Activated B cell treated with CpG ODN at 0.5 μM for 24 hours (primary cell): Measurements from ENCODE around the gene MRPL17. TPM values are rescaled to one million over a fixed set of nuclear protein-coding genes. Genes with fewer than 3 reads are reported as not detected.

ENCODE experiments used
- ATAC-seq: fragments of 200-7000 bp; cut with Tn5 transposase; one replicate; pipeline ENCODE4 v1.10.0; 2021; ENCODE audit warnings: low read depth, mild to moderate bottlenecking, moderate library complexity
- CTCF ChIA-PET: fragments of 350-600 bp; sonication (Branson Sonifier 250); formaldehyde crosslinking; loops from one replicate; lab custom pipeline; 2021; ENCODE audit warnings: antibody characterized with exemption; lab: Charles Lee
- POLR2A ChIA-PET: fragments of 350-600 bp; sonication (Branson Sonifier 250); formaldehyde crosslinking; loops from one replicate; lab custom pipeline; 2021; ENCODE audit warnings: antibody characterized with exemption; lab: Charles Lee
- DNase-seq: peaks from one replicate; pipeline ENCODE4 v3.0.0; 2022
- H3K27ac Mint-ChIP-seq: one replicate; pipeline ENCODE4 v1.8.0; 2020; ENCODE audit warnings: mixed read lengths
- H3K27me3 Mint-ChIP-seq: one replicate; pipeline ENCODE4 v1.8.0; 2021; ENCODE audit warnings: mixed read lengths
- H3K36me3 Mint-ChIP-seq: one replicate; pipeline ENCODE4 v1.8.0; 2021; ENCODE audit warnings: low read depth, mixed read lengths
- H3K4me1 Mint-ChIP-seq: one replicate; pipeline ENCODE4 v1.8.0; 2021; ENCODE audit warnings: mixed read lengths
- H3K4me3 Mint-ChIP-seq: one replicate; pipeline ENCODE4 v1.8.0; 2020; ENCODE audit warnings: mild to moderate bottlenecking, mixed read lengths
- H3K9me3 Mint-ChIP-seq: one replicate; pipeline ENCODE4 v1.8.0; 2020; ENCODE audit warnings: mixed read lengths
- intact Hi-C: fragments of 100-400 bp; cut with micrococcal nuclease; formaldehyde crosslinking; loops from one replicate; pipeline ENCODE4 v1.15.1; 2024
- total RNA-seq: library from RNA; stranded (reverse); gene quantifications from 2 replicates; pipeline ENCODE4 v1.2.3, GENCODE V29; 2022
- TF ChIP-seq, protein P1 (sequence below): fragments of 200-600 bp; IDR thresholded peaks from one replicate; pipeline ENCODE4 v1.8.0; 2022; ENCODE audit warnings: antibody characterized with exemption, mild to moderate bottlenecking

Gene MRPL17
- total RNA-seq, 1 donor from 2014 or later = 34.1 TPM

DNA sequence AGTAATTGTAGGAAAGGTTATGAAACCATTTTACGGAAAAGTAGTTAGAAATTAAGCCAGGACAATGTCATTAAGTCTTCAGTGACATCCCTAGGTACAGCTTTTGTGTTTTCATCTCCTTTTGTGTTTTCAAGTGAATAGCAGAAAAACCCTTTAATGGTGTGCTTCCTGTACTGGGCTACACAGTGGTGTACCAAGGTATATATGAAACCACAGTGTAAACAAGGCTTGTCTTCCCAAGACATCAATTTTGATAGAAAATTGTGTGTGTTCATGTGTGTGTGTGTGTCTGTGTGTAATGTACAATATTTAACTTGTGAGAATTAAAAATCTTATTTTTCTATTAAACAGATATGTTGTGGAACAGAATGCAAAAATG lies 8.9 kb downstream of the MRPL17 start:
- H3K9me3 Mint-ChIP-seq = no peaks in the 10 kb centered on the region
- TF ChIP-seq, protein P1, sequence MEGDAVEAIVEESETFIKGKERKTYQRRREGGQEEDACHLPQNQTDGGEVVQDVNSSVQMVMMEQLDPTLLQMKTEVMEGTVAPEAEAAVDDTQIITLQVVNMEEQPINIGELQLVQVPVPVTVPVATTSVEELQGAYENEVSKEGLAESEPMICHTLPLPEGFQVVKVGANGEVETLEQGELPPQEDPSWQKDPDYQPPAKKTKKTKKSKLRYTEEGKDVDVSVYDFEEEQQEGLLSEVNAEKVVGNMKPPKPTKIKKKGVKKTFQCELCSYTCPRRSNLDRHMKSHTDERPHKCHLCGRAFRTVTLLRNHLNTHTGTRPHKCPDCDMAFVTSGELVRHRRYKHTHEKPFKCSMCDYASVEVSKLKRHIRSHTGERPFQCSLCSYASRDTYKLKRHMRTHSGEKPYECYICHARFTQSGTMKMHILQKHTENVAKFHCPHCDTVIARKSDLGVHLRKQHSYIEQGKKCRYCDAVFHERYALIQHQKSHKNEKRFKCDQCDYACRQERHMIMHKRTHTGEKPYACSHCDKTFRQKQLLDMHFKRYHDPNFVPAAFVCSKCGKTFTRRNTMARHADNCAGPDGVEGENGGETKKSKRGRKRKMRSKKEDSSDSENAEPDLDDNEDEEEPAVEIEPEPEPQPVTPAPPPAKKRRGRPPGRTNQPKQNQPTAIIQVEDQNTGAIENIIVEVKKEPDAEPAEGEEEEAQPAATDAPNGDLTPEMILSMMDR = no peak
- peaks cover 2% of the 10 kb centered on the region for H3K36me3 Mint-ChIP-seq
- intact Hi-C loops = no loop called here
- peaks cover 2% of the 10 kb centered on the region for H3K27me3 Mint-ChIP-seq
- DNase-seq (no peak), ATAC-seq (no peak)
- no peak overlapping the region for H3K27ac Mint-ChIP-seq
- ChIA-PET POLR2A (no interaction called here), CTCF (interaction anchor here (2.0 kb wide), 1 partner anchor 9 kb away, joined by 8 read pairs; the partner anchor contains the start of gene MRPL17)
- H3K4me3 Mint-ChIP-seq = no peak overlapping the region
- no peaks in the 10 kb centered on the region for H3K4me1 Mint-ChIP-seq

DNA sequence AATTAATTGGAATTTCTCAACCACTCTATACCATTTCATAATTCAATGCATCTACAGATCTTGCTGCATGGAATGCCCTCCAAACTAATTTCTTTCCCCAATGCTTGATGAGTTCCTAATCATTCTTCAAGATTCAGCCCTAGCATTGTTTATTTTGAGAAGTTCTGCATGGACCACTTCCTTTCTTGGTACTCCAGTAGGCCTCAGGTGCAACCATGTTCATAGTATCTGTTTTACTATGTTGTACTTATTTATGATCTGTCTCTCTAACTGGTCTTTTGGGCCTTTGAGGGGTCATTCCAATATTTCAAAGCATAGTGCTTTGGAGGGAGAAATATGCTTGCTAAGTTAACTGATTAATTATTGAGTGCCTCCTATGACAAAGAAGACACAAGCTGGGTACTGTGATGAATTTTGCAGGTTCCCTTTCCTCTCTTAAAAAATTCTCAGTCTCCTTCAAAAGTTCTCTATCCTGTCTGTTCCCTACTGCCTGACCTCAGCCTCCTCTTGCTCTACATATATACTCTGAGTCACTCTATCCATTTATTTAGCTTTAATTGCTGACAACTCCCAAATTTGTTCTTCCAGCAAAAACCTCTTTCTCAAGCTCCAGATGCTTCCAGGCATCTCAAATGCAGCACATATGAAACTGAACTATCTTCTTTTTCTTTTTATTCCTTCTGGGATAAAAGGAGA lies 9.5 kb downstream of the MRPL17 start:
- no peaks in the 10 kb centered on the region for H3K36me3 Mint-ChIP-seq
- no peak overlapping the region for H3K4me3 Mint-ChIP-seq
- TF ChIP-seq, protein P1 = no peak
- H3K27me3 Mint-ChIP-seq = peaks cover 2% of the 10 kb centered on the region
- DNase-seq (no peak), ATAC-seq (no peak)
- ChIA-PET CTCF (interaction anchor here (2.0 kb wide), 1 partner anchor 9 kb away, joined by 8 read pairs; the partner anchor contains the start of gene MRPL17), POLR2A (no interaction called here)
- H3K27ac Mint-ChIP-seq = no peak overlapping the region
- intact Hi-C loops = no loop called here
- H3K9me3 Mint-ChIP-seq = no peaks in the 10 kb centered on the region
- H3K4me1 Mint-ChIP-seq = no peaks in the 10 kb centered on the region

DNA sequence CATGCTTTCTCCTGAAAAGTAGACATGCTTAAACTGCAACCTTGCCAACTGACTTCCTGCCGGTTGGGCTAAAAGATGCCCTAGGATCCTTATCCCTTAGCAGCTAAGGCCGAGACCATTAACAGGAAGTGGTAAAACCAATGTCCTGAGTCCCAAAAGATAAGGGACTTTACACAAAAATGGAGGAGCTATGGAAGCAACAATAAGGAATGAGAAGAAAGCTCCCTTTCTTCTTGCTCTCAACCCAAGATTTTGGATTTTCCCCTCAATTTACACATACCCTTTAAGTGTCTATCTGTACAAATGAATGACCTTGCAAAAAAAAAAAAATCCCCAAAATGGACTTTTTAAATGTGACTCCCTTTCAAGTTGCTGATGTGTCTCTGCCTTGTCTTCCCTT lies 11.1 kb downstream of the MRPL17 start:
- H3K27ac Mint-ChIP-seq = no peak overlapping the region
- H3K4me3 Mint-ChIP-seq = no peak overlapping the region
- peaks cover 2% of the 10 kb centered on the region for H3K27me3 Mint-ChIP-seq
- no peaks in the 10 kb centered on the region for H3K36me3 Mint-ChIP-seq
- CTCF ChIA-PET = interaction anchor here (0.9 to 1.8 kb wide), 3 partner anchors 11 to 140 kb away, joined by 3 to 6 read pairs (median 4); partner anchors contain the start of gene MRPL17
- POLR2A ChIA-PET = interaction anchor here (1.1 kb wide), 1 partner anchor 60 kb away, joined by 4 read pairs; the partner anchor contains the start of gene TAF10
- TF ChIP-seq, protein P1 = no peak
- peaks cover 4% of the 10 kb centered on the region for H3K4me1 Mint-ChIP-seq
- ATAC-seq (no peak), DNase-seq (no peak)
- H3K9me3 Mint-ChIP-seq = no peaks in the 10 kb centered on the region
- intact Hi-C loops = no loop called here

DNA sequence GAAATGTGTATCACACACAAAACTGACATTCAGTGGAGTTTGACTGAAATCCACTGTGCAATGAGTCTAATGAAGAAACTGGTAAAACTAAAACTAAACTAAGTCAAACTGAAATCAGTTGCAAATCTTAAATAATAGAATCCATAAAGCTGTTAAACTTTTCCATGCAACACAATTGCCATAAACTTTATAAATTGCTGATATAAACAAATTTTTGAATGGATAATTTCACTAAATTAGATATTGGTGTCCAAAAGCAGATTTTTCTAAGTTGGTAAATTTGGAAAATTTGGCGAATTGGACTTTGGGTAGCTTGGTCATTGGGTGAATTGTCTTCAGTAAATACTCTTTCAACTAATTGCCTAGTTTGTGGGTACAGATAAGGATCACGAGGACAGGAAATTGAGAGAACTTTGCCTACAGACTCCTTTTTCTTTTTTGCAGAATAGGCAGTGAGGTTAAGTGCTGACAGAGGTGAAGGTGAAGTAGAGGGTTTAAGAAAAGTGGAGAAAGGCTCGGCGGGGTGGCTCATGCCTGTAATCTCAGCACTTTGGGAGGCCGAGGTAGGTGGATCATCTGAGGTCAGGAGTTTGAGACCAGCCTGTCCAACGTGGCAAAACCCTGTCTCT lies 12.8 kb downstream of the MRPL17 start:
- ATAC-seq = no peak
- Mint-ChIP-seq H3K27ac (no peak overlapping the region), H3K4me3 (no peak overlapping the region), H3K27me3 (peaks cover 2% of the 10 kb centered on the region), H3K36me3 (no peaks in the 10 kb centered on the region), H3K4me1 (peaks cover 4% of the 10 kb centered on the region), H3K9me3 (no peaks in the 10 kb centered on the region)
- CTCF ChIA-PET = interaction anchor here (1.3 to 1.8 kb wide), 2 partner anchors 10 to 66 kb away, joined by 3 to 6 read pairs; no protein-coding TSS in a partner anchor
- POLR2A ChIA-PET = interaction anchor here (1.0 kb wide), 1 partner anchor 13 kb away, joined by 3 read pairs; no protein-coding TSS in a partner anchor
- TF ChIP-seq, protein P1 = no peak
- intact Hi-C loops = no loop called here
- no peak for DNase-seq
